Trophoblast cell (in vitro differentiated cells and primary cell): ENCODE measurements around the gene LPCAT3.
"Not testable (repeated sequence)": the region's sequence is repeated elsewhere in the genome, so short reads cannot be mapped to it uniquely, and the experiment has no call there.

ENCODE experiments used
- DNase-seq, 2 donors: peaks; one replicate each; pipeline ENCODE4 v3.0.0-alpha.2; 2016
- H2AFZ ChIP-seq: 2 replicates; pipeline ENCODE4 v1.6.1; 2013; ENCODE audit warnings: low read length, moderate library complexity, mild to moderate bottlenecking; ENCODE audit not compliant: insufficient read depth, poor library complexity
- H2AK5ac ChIP-seq: 2 replicates; pipeline ENCODE4 v1.6.1; 2013; ENCODE audit warnings: mild to moderate bottlenecking, low read length
- H2BK120ac ChIP-seq: 2 replicates; pipeline ENCODE4 v1.6.1; 2013; ENCODE audit warnings: low read length, mild to moderate bottlenecking, moderate library complexity; ENCODE audit not compliant: insufficient read depth, poor library complexity
- H2BK12ac ChIP-seq: 2 replicates; pipeline ENCODE4 v1.6.1; 2013; ENCODE audit warnings: mild to moderate bottlenecking, low read length, moderate library complexity
- H2BK5ac ChIP-seq: 2 replicates; pipeline ENCODE4 v1.6.1; 2013; ENCODE audit warnings: low read length, low read depth, moderate library complexity, mild to moderate bottlenecking; ENCODE audit not compliant: poor library complexity
- H3K14ac ChIP-seq: 2 replicates; pipeline ENCODE4 v1.6.1; 2013; ENCODE audit warnings: mild to moderate bottlenecking, low read length
- H3K18ac ChIP-seq: 2 replicates; pipeline ENCODE4 v1.6.1; 2013; ENCODE audit warnings: mild to moderate bottlenecking, low read length
- H3K23ac ChIP-seq: 2 replicates; pipeline ENCODE4 v1.6.1; 2013; ENCODE audit warnings: low read length
- H3K27ac ChIP-seq: 2 replicates; pipeline ENCODE4 v1.5.1; 2013; ENCODE audit warnings: low read depth, mild to moderate bottlenecking, inconsistent platforms, low read length, moderate library complexity
- H3K27me3 ChIP-seq: 2 replicates; pipeline ENCODE4 v1.6.1; 2013; ENCODE audit warnings: inconsistent platforms, mild to moderate bottlenecking, low read length, moderate library complexity; ENCODE audit not compliant: insufficient read depth
- H3K36me3 ChIP-seq, 2 experiments: 1 replicate in 1 of 2; 2 replicates in 1 of 2; pipeline ENCODE4 v1.6.1; 2013; ENCODE audit warnings: low read length in 2 of 2, mild to moderate bottlenecking in 2 of 2, moderate library complexity in 1 of 2; ENCODE audit not compliant: insufficient read depth in 2 of 2, control insufficient read depth in 1 of 2
- H3K4ac ChIP-seq: 2 replicates; pipeline ENCODE4 v1.6.1; 2013; ENCODE audit warnings: low read depth, mild to moderate bottlenecking, low read length, moderate library complexity
- H3K4me1 ChIP-seq, 2 experiments: 1 replicate in 1 of 2; 2 replicates in 1 of 2; pipeline ENCODE4 v1.6.1; 2013; ENCODE audit warnings: low read length in 2 of 2, mild to moderate bottlenecking in 2 of 2, moderate library complexity in 1 of 2; ENCODE audit not compliant: insufficient read depth in 2 of 2, control insufficient read depth in 1 of 2
- H3K4me2 ChIP-seq: 2 replicates; pipeline ENCODE4 v1.6.1; 2013; ENCODE audit warnings: inconsistent platforms, mild to moderate bottlenecking, low read length, moderate library complexity
- H3K4me3 ChIP-seq: 2 replicates; pipeline ENCODE4 v1.5.1; 2013; ENCODE audit warnings: mild to moderate bottlenecking, low read depth, low read length, inconsistent platforms
- H3K79me1 ChIP-seq: one replicate; pipeline ENCODE4 v1.6.1; 2013; ENCODE audit warnings: low read length
- H3K79me2 ChIP-seq: 2 replicates; pipeline ENCODE4 v1.6.1; 2013; ENCODE audit warnings: low read length, mild to moderate bottlenecking; ENCODE audit not compliant: control insufficient read depth, insufficient read depth, poor library complexity
- H3K9ac ChIP-seq: 2 replicates; pipeline ENCODE4 v1.6.1; 2013; ENCODE audit warnings: mild to moderate bottlenecking, low read length
- H3K9me3 ChIP-seq: 2 replicates; pipeline ENCODE4 v1.6.1; 2013; ENCODE audit warnings: low read depth, mild to moderate bottlenecking, control low read depth, inconsistent platforms, low read length; ENCODE audit not compliant: insufficient read depth
- H4K12ac ChIP-seq: 2 replicates; pipeline ENCODE4 v1.6.1; 2013; ENCODE audit warnings: low read depth, mild to moderate bottlenecking, low read length, moderate library complexity
- H4K8ac ChIP-seq: 2 replicates; pipeline ENCODE4 v1.6.1; 2013; ENCODE audit warnings: low read depth, mild to moderate bottlenecking, low read length, moderate library complexity
- H4K91ac ChIP-seq: one replicate; pipeline ENCODE4 v1.6.1; 2013; ENCODE audit warnings: low read depth, mild to moderate bottlenecking, low read length, moderate library complexity
- WGBS: extraction: QIAGEN DNeasy Blood & Tissue Kit; methylation state at CpG from one replicate; pipeline ENCODE4 v1.1.7; 2013; ENCODE audit warnings: missing lambda C conversion rate; ENCODE audit not compliant: insufficient read length, insufficient coverage; ENCODE audit errors: extremely low coverage; 5-methylcytosine and 5-hydroxymethylcytosine counted together

Gene LPCAT3

GRCh38 chr12:7038591-7038990, 20.3 kb upstream of the LPCAT3 start:
- Histone ChIP-seq H2BK120ac (no peak overlapping the region), H3K9me3 (peaks cover 1% of the 10 kb centered on the region), H4K91ac (no peak overlapping the region), H2AFZ (no peak overlapping the region), H3K27me3 (no peaks in the 10 kb centered on the region), H3K79me2 (no peaks in the 10 kb centered on the region), H3K27ac (no peak overlapping the region), H3K9ac (no peak overlapping the region), H2BK5ac (no peak overlapping the region), H3K4me3 (no peak overlapping the region), H3K36me3 (no peaks in the 10 kb centered on the region), H3K4me1 (no peaks in the 10 kb centered on the region), H4K12ac (no peak overlapping the region), H2BK12ac (no peak overlapping the region), H2AK5ac (no peak overlapping the region), H3K79me1 (no peaks in the 10 kb centered on the region), H3K14ac (no peak overlapping the region), H3K23ac (no peak overlapping the region), H4K8ac (no peak overlapping the region), H3K4me2 (no peak overlapping the region), H3K4ac (no peak overlapping the region), H3K18ac (no peak overlapping the region)
- no peak for DNase-seq
- WGBS = no CpG with 5 or more reads among the region's 22 CpGs

GRCh38 chr12:7037411-7037810, 19.1 kb upstream of the LPCAT3 start:
- not testable (repeated sequence) for H3K23ac ChIP-seq, H3K27me3 ChIP-seq, H4K8ac ChIP-seq, H2AK5ac ChIP-seq, H3K36me3 ChIP-seq, H3K4ac ChIP-seq, H3K79me1 ChIP-seq, H3K14ac ChIP-seq, H3K4me3 ChIP-seq, H2BK12ac ChIP-seq, H2BK120ac ChIP-seq, H2BK5ac ChIP-seq, H3K9me3 ChIP-seq, H3K79me2 ChIP-seq, H3K4me2 ChIP-seq, DNase-seq, H4K12ac ChIP-seq, H3K9ac ChIP-seq, H3K27ac ChIP-seq, H2AFZ ChIP-seq, H3K4me1 ChIP-seq, H3K18ac ChIP-seq, H4K91ac ChIP-seq
- no CpG with 5 or more reads among the region's 32 CpGs for WGBS

DNA sequence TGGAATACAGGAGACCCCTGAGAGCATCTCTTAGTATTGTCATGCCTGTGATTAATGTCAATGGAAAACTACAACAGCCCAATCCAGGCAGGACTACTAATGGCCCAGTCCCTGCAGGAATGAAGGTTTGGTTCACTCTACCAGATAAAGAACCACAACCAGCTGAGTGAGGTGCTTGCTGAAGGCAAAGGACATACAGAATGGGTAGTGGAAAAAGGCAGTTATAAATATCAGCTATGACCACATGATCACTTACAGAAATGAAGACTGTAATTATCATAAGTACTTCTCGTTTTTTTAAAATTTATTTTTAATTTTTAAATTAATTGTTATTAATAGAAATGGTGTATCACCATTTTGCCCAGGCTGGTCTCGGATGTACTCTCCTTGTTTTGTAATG, 17.2 kb upstream of the LPCAT3 start:
- H3K9me3 ChIP-seq = peaks cover 5% of the 10 kb centered on the region
- H3K4me3 ChIP-seq = no peak overlapping the region
- H3K79me1 ChIP-seq = no peaks in the 10 kb centered on the region
- no peak overlapping the region for H3K27ac ChIP-seq
- H3K9ac ChIP-seq = no peak overlapping the region
- no peak overlapping the region for H4K91ac ChIP-seq
- no peak overlapping the region for H2BK12ac ChIP-seq
- no peak overlapping the region for H3K14ac ChIP-seq
- no peak overlapping the region for H3K23ac ChIP-seq
- H3K27me3 ChIP-seq = no peaks in the 10 kb centered on the region
- no CpG with 5 or more reads among the region's 2 CpGs for WGBS
- no peak overlapping the region for H3K18ac ChIP-seq
- no peak overlapping the region for H2AFZ ChIP-seq
- H3K4me2 ChIP-seq = no peak overlapping the region
- no peaks in the 10 kb centered on the region for H3K36me3 ChIP-seq
- DNase-seq = no peak
- H3K79me2 ChIP-seq = no peaks in the 10 kb centered on the region
- H2AK5ac ChIP-seq = no peak overlapping the region
- no peak overlapping the region for H2BK5ac ChIP-seq
- no peak overlapping the region for H2BK120ac ChIP-seq
- H3K4ac ChIP-seq = no peak overlapping the region
- no peak overlapping the region for H4K12ac ChIP-seq
- no peaks in the 10 kb centered on the region for H3K4me1 ChIP-seq
- no peak overlapping the region for H4K8ac ChIP-seq

GRCh38 chr12:7034464-7034863, 16.2 kb upstream of the LPCAT3 start:
- Histone ChIP-seq H3K14ac (no peak overlapping the region), H4K91ac (no peak overlapping the region), H2BK12ac (no peak overlapping the region), H3K79me2 (no peaks in the 10 kb centered on the region), H3K36me3 (no peaks in the 10 kb centered on the region), H3K27me3 (no peaks in the 10 kb centered on the region), H4K8ac (no peak overlapping the region), H2BK5ac (no peak overlapping the region), H3K18ac (no peak overlapping the region), H3K9me3 (peaks cover 5% of the 10 kb centered on the region), H3K23ac (no peak overlapping the region), H3K4me1 (no peaks in the 10 kb centered on the region), H3K9ac (no peak overlapping the region), H2AK5ac (no peak overlapping the region), H2BK120ac (no peak overlapping the region), H3K4me2 (no peak overlapping the region), H3K27ac (no peak overlapping the region), H3K4ac (no peak overlapping the region), H4K12ac (no peak overlapping the region), H2AFZ (no peak overlapping the region), H3K4me3 (no peak overlapping the region), H3K79me1 (no peaks in the 10 kb centered on the region)
- no CpG with 5 or more reads among the region's 1 CpG for WGBS
- DNase-seq = no peak
